Endothelial cell of umbilical vein (primary cell): ENCODE data around the gene NFATC2IP. TPM values are rescaled to one million over a fixed set of nuclear protein-coding genes. Genes with fewer than 3 reads are reported as not detected.

Source experiments
- BruUV-seq: library from RNA; stranded (reverse); fragments of 400-500 nt; replicated peaks from 2 replicates; lab custom pipeline; 2021; lab: Mats Ljungman, UMichigan
- CTCF ChIA-PET: fragments of 300-600, 350-600 bp; sonication (Branson Sonifier 250); formaldehyde crosslinking; loops from one replicate; lab custom pipeline; 2021; ENCODE audit warnings: antibody characterized with exemption, inconsistent platforms; lab: Charles Lee
- POLR2A ChIA-PET: fragments of 300-600, 350-600 bp; sonication (Branson Sonifier 250); formaldehyde crosslinking; loops from one replicate; lab custom pipeline; 2021; ENCODE audit warnings: antibody characterized with exemption, inconsistent platforms; lab: Charles Lee
- DNase-seq: peaks from one replicate; pipeline ENCODE4 v3.0.0-alpha.2; 2011; ENCODE audit warnings: low read depth, low spot score
- FAIRE-seq: peaks from 2 replicates; lab custom pipeline; 2011; peaks lifted over from hg19 to GRCh38; lab: Jason Lieb, UNC
- H2AFZ ChIP-seq: 2 replicates; pipeline ENCODE4 v1.6.0; 2012; ENCODE audit warnings: low read depth, low read length, control low read depth, inconsistent platforms
- H3K27ac ChIP-seq: 2 replicates; pipeline ENCODE4 v1.5.1; 2011; ENCODE audit warnings: low read depth, mild to moderate bottlenecking, control low read depth, low read length, moderate library complexity; ENCODE audit not compliant: insufficient read depth
- H3K27me3 ChIP-seq, 2 experiments: 2 replicates each; pipeline versions ENCODE4 v1.6.0 to v1.6.1; 2011; ENCODE audit warnings: low read length in 2 of 2, mixed read lengths in 1 of 2; ENCODE audit not compliant: control insufficient read depth in 2 of 2, insufficient read depth in 2 of 2
- H3K36me3 ChIP-seq, 2 experiments: 2 replicates in 1 of 2; 3 replicates in 1 of 2; pipeline ENCODE4 v1.5.1; 2011; ENCODE audit warnings: low read length in 2 of 2, mild to moderate bottlenecking in 1 of 2, moderate library complexity in 1 of 2; ENCODE audit not compliant: control insufficient read depth in 2 of 2, insufficient read depth in 2 of 2; ENCODE audit errors: extremely low read depth in 1 of 2
- H3K4me1 ChIP-seq: 3 replicates; pipeline ENCODE4 v1.5.1; 2011; ENCODE audit warnings: mild to moderate bottlenecking, low read length; ENCODE audit not compliant: control insufficient read depth, insufficient read depth; ENCODE audit errors: extremely low read depth
- H3K4me2 ChIP-seq: 2 replicates; pipeline ENCODE4 v1.6.1; 2011; ENCODE audit warnings: low read length, control low read depth, mixed read lengths; ENCODE audit not compliant: insufficient read depth
- H3K4me3 ChIP-seq, 3 experiments: fragments of 200-600 bp in 1 of 3; sonication (generic), shearing (Covaris generic) in 1 of 3; replicated peaks in 1 of 3; 2 replicates each; pipeline ENCODE4 v1.5.1; 2011 to 2016; ENCODE audit warnings: control low read depth in 3 of 3, low read length in 3 of 3, mild to moderate bottlenecking in 2 of 3, inconsistent platforms in 1 of 3, low read depth in 1 of 3, moderate library complexity in 1 of 3; ENCODE audit not compliant: insufficient read depth in 1 of 3
- H3K79me2 ChIP-seq: 2 replicates; pipeline ENCODE4 v1.6.0; 2012; ENCODE audit warnings: low read length, inconsistent platforms; ENCODE audit not compliant: control insufficient read depth, insufficient read depth
- H3K9ac ChIP-seq: replicated peaks from 2 replicates; pipeline ENCODE3; 2011; ENCODE audit warnings: low read length, control low read depth; ENCODE audit not compliant: insufficient read depth; ENCODE audit errors: extremely low read depth
- H3K9me1 ChIP-seq: replicated peaks from 3 replicates; pipeline ENCODE4 v1.6.0; 2011; ENCODE audit warnings: mild to moderate bottlenecking, low read length; ENCODE audit not compliant: control insufficient read depth, insufficient read depth; ENCODE audit errors: extremely low read depth
- H3K9me3 ChIP-seq: replicated peaks from 2 replicates; pipeline ENCODE4 v1.5.1; 2012; ENCODE audit warnings: low read length, inconsistent platforms; ENCODE audit not compliant: control insufficient read depth, insufficient read depth
- H4K20me1 ChIP-seq: replicated peaks from 2 replicates; pipeline ENCODE3; 2011; ENCODE audit warnings: mild to moderate bottlenecking, low read length; ENCODE audit not compliant: control insufficient read depth, insufficient read depth; ENCODE audit errors: extremely low read depth
- CTCF ChIP-seq, 2 donors: IDR thresholded peaks; 1 replicate in 1 of 2; 2 replicates in 1 of 2; pipeline ENCODE4 v1.5.1; 2011; ENCODE audit warnings: low read length in 2 of 2, mild to moderate bottlenecking in 2 of 2, moderate library complexity in 2 of 2, control low read depth in 1 of 2, inconsistent platforms in 1 of 2, low read depth in 1 of 2; ENCODE audit not compliant: insufficient read depth in 1 of 2; ENCODE audit errors: extremely low read depth in 1 of 2
- EZH2 ChIP-seq: IDR thresholded peaks from 2 replicates; pipeline ENCODE4 v1.6.1; 2012; ENCODE audit warnings: borderline replicate concordance, low read depth, mild to moderate bottlenecking, moderate library complexity, low read length, inconsistent platforms; ENCODE audit not compliant: severe bottlenecking
- FOS ChIP-seq: IDR thresholded peaks from 2 replicates; pipeline ENCODE4 v1.6.1; 2011; ENCODE audit warnings: mild to moderate bottlenecking, low read length, moderate library complexity, borderline replicate concordance; ENCODE audit not compliant: insufficient read depth
- GATA2 ChIP-seq: IDR thresholded peaks from 2 replicates; pipeline ENCODE4 v1.7.0; 2011; ENCODE audit warnings: low read depth, mild to moderate bottlenecking, moderate library complexity, mixed read lengths, low read length; ENCODE audit not compliant: insufficient read length, insufficient read depth
- JUN ChIP-seq: IDR thresholded peaks from 2 replicates; pipeline ENCODE4 v1.6.1; 2011; ENCODE audit warnings: borderline replicate concordance, low read depth; ENCODE audit not compliant: insufficient read length, insufficient read depth
- MAX ChIP-seq: IDR thresholded peaks from 2 replicates; pipeline ENCODE4 v1.6.1; 2011; ENCODE audit not compliant: insufficient read depth, insufficient read length
- MYC ChIP-seq: IDR thresholded peaks from one replicate; pipeline ENCODE4 v1.6.1; 2011; ENCODE audit warnings: mild to moderate bottlenecking, low read depth, low read length
- POLR2A ChIP-seq: IDR thresholded peaks from 2 replicates; pipeline ENCODE4 v1.6.1; 2012; ENCODE audit warnings: low read depth, mild to moderate bottlenecking, control low read depth, low read length
- POLR2AphosphoS5 ChIP-seq: IDR thresholded peaks from 2 replicates; pipeline ENCODE4 v1.6.1; 2012; ENCODE audit warnings: low read depth, mild to moderate bottlenecking, control low read depth, low read length, moderate library complexity; ENCODE audit not compliant: insufficient read depth
- dilution Hi-C: fragments of 300-500 bp; cut with MboI; formaldehyde crosslinking; loops from one replicate; pipeline ENCODE4 v1.15.0; 2019; ENCODE audit warnings: low sequenced_read_pairs; ENCODE audit not compliant: extremely low pct_ligation_motif_present
- intact Hi-C: fragments of 100-400 bp; cut with micrococcal nuclease; formaldehyde crosslinking; loops from one replicate; pipeline ENCODE4 v1.10.0; 2022
- polyA plus RNA-seq, 4 experiments: library from polyadenylated mRNA; depleted of rRNA in 3 of 4; stranded (reverse) in 3 of 4; unstranded in 1 of 4; fragments of >200 nt; gene quantifications; 2 replicates each; pipeline versions ENCODE4 v1.2.1 to v1.2.3, GENCODE V29; 2011 to 2012; ENCODE audit warnings: missing spikeins in 1 of 4
- total RNA-seq: library from RNA; stranded (reverse); gene quantifications from 2 replicates; pipeline ENCODE4 v1.2.3, GENCODE V29; 2021

Gene NFATC2IP
- total and polyA plus RNA-seq, 2 donors (not counting 3 experiments of a cell fraction or from before 2014, with no cell fraction given): 64.1 to 69.6 TPM

- peak; percentile 48 for DNase-seq
- ChIA-PET POLR2A (interaction anchor here (0.7 kb wide), 1 partner anchor 29 kb away, joined by 3 read pairs; no protein-coding TSS in a partner anchor), CTCF (interaction anchor here (1.7 to 1.9 kb wide), 2 partner anchors 21 to 30 kb away, joined by 3 to 5 read pairs; no protein-coding TSS in a partner anchor)
- no TSS peak for BruUV-seq
- no peak overlapping the region for H3K4me2 ChIP-seq
- H3K27me3 ChIP-seq: no peaks in the 10 kb centered on the region
- H3K9ac ChIP-seq: no peak overlapping the region
- H4K20me1 ChIP-seq: no peaks in the 10 kb centered on the region
- intact Hi-C loops (no loop called here), dilution Hi-C loops (no loop called here)
- no peaks in the 10 kb centered on the region for H3K9me3 ChIP-seq
- TF ChIP-seq MYC: no peak
- peak; percentile 29 for TF ChIP-seq POLR2AphosphoS5
- TF ChIP-seq CTCF (IDR thresholded peaks at IDR 0.05; ENCODE audit: extremely low read depth in 1 of 2, insufficient read depth in 1 of 2, low read depth in 1 of 2, low read length in 2 of 2): no peak
- peak; percentile 67 for TF ChIP-seq GATA2
- no peaks in the 10 kb centered on the region for H3K9me1 ChIP-seq
- no peak overlapping the region for H3K4me3 ChIP-seq
- H3K36me3 ChIP-seq: peaks cover 0 to 22% of the 10 kb centered on the region in 2 experiments
- H2AFZ ChIP-seq: no peak overlapping the region
- FAIRE-seq: peak; percentile 63
- no peak overlapping the region for H3K27ac ChIP-seq
- H3K4me1 ChIP-seq: no peaks in the 10 kb centered on the region
- H3K79me2 ChIP-seq: no peaks in the 10 kb centered on the region
These were observed 35.6 kb upstream of the NFATC2IP start for GRCh38 chr16:28915181-28915580.

GRCh38 chr16:28917095-28917494 lies 33.6 kb upstream of the NFATC2IP start:
- no peak for DNase-seq
- TF ChIP-seq GATA2 (no peak), CTCF (IDR thresholded peaks at IDR 0.05; ENCODE audit: extremely low read depth in 1 of 2, insufficient read depth in 1 of 2, low read depth in 1 of 2, low read length in 2 of 2) (no peak), MAX (no peak), JUN (no peak), EZH2 (no peak), FOS (no peak), POLR2AphosphoS5 (no peak), POLR2A (no peak)
- no peak overlapping the region for H2AFZ ChIP-seq
- H3K79me2 ChIP-seq: no peaks in the 10 kb centered on the region
- intact Hi-C loops (no loop called here), dilution Hi-C loops (no loop called here)
- H3K36me3 ChIP-seq: peaks cover 0 to 21% of the 10 kb centered on the region in 2 experiments
- no peaks in the 10 kb centered on the region for H4K20me1 ChIP-seq
- H3K9me3 ChIP-seq: no peaks in the 10 kb centered on the region
- H3K4me3 ChIP-seq: no peak overlapping the region
- no peaks in the 10 kb centered on the region for H3K9me1 ChIP-seq
- no peaks in the 10 kb centered on the region for H3K27me3 ChIP-seq
- no peak for FAIRE-seq
- no peaks in the 10 kb centered on the region for H3K4me1 ChIP-seq
- no peak overlapping the region for H3K27ac ChIP-seq
- H3K9ac ChIP-seq: no peak overlapping the region
- H3K4me2 ChIP-seq: no peak overlapping the region
- ChIA-PET POLR2A (no interaction called here), CTCF (interaction anchor here (1.2 kb wide), 1 partner anchor 20 kb away, joined by 3 read pairs; no protein-coding TSS in a partner anchor)
- no TSS peak for BruUV-seq
